NCI-H82 (cell line): ENCODE results near the gene MTMR12.

Source experiments
- DNase-seq: peaks from one replicate; lab custom pipeline; 2025; lab: John Stamatoyannopoulos, UW

The MTMR12 gene

DNA sequence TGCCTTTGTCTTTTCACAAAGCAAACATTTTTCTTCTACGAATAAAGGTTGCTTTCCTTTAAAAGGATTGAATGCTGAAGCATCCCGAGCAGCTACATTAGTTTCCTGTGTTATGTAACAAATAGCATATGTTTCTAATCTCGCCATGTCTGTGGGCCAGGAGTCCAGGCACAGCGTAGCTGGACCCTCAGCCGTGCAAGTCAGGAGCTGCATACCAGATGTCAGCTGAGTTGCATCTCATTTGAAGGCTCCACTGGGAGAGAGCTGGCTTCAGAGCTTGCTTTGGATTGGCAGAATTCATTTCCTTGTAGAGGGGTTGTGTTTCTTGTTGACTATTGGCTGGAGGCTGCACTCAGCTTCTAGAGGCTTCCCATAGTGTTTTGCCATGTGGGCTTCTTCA lies 122.6 kb downstream of the MTMR12 start:
- no peak for DNase-seq

DNA sequence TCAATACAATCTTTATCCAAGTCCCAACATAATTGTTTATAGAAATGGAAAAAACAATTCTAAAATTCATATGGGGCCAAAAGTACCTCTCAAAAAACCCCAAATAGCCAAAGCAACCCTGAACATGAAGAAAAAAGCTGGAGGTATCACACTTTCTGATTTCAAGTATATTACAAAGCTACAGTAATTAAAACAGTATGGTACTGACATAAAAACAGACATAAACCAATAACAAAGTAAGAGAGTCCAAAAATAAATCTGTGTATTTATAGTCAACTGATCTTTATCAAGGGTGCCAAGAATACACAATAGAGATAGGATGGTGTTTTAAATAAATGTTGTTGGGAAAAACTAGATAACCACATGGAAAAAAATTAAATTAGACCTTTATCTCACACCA lies 125.1 kb downstream of the MTMR12 start:
- no peak for DNase-seq

DNA sequence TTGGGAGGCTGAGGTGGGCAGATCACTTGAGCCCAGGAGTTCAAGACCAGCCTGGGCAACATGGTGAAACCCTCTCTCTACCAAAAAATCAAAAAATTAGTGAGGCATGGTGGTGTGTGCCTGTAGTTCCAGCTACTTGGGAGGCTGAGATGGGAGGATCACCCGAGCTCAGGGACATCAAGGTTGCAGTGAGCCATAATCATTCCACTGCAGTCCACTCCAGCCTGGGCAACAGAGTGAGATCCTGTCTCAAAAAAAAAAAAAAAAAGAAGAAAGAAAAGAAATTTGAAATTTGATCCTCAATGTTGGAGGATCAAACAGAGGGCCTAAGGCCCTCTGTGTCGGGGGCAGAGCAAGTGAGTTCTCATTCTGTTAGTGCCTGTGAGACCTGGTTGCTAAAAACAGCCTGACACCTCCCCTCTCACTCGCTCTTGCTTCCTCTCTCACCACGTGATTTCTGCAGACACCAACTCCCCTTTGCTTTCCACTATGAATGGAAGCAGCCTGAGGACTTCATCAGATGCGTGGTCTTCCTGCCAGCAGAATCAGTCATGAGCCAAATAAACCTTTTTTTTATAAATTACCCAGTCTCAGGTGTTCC lies 130.2 kb downstream of the MTMR12 start:
- DNase-seq = no peak
